ENCODE results near the gene SIX5.

- no peak for TF ChIP-seq CTCF (conservative IDR thresholded peaks at IDR 0.05)
- TF ChIP-seq EZH2 (IDR thresholded peaks at IDR 0.05; ENCODE audit: low read depth): no peak
Observed at GRCh38 chr19:45771311-45771933, 2.4 kb upstream of the SIX5 start.

Data from PC-9 (cell line).